WTC11 (cell line): ENCODE data around the gene TNFRSF11A.

Source experiments
- ELF4 ChIP-seq: sonication (generic); formaldehyde crosslinking; IDR thresholded peaks from 2 replicates; pipeline ENCODE4 v1.8.1; 2022; ENCODE audit warnings: low read depth, mild to moderate bottlenecking, moderate library complexity, missing genetic modification reagents
- NFYB ChIP-seq: sonication (generic); formaldehyde crosslinking; conservative IDR thresholded peaks from 2 replicates; pipeline ENCODE4 v1.8.0; 2022; ENCODE audit warnings: low read depth, missing genetic modification reagents
- SP1 ChIP-seq: sonication (generic); formaldehyde crosslinking; conservative IDR thresholded peaks from 2 replicates; pipeline ENCODE4 v1.8.1; 2022; ENCODE audit warnings: missing genetic modification reagents
- ZNF232 ChIP-seq: sonication (generic); formaldehyde crosslinking; IDR thresholded peaks from 2 replicates; pipeline ENCODE4 v1.8.0; 2022; ENCODE audit warnings: mild to moderate bottlenecking, missing genetic modification reagents
- TF ChIP-seq, protein P1 (sequence below): fragments of 200-600 bp; IDR thresholded peaks from 2 replicates; pipeline ENCODE4 v1.8.0; 2022; ENCODE audit warnings: antibody characterized with exemption
- TF ChIP-seq, protein P2 (sequence below): sonication (generic); formaldehyde crosslinking; IDR thresholded peaks from 2 replicates; pipeline ENCODE4 v1.8.1; 2023; ENCODE audit warnings: mild to moderate bottlenecking, moderate library complexity, missing genetic modification reagents
- TF ChIP-seq, protein P3 (sequence below): sonication (generic); formaldehyde crosslinking; IDR thresholded peaks from 2 replicates; pipeline ENCODE4 v1.8.1; 2022; ENCODE audit warnings: missing genetic modification reagents, borderline replicate concordance
- TF ChIP-seq, protein P4 (sequence below): sonication (generic); formaldehyde crosslinking; IDR thresholded peaks from 2 replicates; pipeline ENCODE4 v1.8.1; 2023; ENCODE audit warnings: mild to moderate bottlenecking, missing genetic modification reagents, moderate library complexity

DNA sequence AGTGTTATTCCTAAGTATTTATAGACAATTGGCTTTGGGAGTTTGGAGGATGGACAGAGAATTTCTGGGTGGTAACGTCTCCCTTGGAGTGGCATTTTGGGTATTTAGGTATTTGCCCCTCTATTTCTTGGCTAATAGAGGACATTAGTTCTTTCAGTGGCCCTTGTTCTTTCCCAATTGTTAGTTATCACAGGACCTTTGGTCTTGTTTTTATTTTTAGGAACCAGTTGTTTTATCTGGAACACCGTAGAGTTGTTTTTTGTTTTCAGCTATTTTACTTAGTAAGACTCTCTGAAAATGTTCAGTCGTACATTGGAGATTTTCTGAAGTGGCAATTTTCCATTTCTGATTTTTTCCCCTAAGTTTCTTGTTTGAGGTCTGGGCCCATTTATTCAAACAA, 40.5 kb upstream of the TNFRSF11A start:
- no peak for TF ChIP-seq NFYB
- TF ChIP-seq, protein P1, sequence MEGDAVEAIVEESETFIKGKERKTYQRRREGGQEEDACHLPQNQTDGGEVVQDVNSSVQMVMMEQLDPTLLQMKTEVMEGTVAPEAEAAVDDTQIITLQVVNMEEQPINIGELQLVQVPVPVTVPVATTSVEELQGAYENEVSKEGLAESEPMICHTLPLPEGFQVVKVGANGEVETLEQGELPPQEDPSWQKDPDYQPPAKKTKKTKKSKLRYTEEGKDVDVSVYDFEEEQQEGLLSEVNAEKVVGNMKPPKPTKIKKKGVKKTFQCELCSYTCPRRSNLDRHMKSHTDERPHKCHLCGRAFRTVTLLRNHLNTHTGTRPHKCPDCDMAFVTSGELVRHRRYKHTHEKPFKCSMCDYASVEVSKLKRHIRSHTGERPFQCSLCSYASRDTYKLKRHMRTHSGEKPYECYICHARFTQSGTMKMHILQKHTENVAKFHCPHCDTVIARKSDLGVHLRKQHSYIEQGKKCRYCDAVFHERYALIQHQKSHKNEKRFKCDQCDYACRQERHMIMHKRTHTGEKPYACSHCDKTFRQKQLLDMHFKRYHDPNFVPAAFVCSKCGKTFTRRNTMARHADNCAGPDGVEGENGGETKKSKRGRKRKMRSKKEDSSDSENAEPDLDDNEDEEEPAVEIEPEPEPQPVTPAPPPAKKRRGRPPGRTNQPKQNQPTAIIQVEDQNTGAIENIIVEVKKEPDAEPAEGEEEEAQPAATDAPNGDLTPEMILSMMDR, result no peak
- no peak for TF ChIP-seq ELF4 (CRISPR knock-in tag)
- no peak for TF ChIP-seq SP1 (CRISPR knock-in tag)
- TF ChIP-seq, protein P2, sequence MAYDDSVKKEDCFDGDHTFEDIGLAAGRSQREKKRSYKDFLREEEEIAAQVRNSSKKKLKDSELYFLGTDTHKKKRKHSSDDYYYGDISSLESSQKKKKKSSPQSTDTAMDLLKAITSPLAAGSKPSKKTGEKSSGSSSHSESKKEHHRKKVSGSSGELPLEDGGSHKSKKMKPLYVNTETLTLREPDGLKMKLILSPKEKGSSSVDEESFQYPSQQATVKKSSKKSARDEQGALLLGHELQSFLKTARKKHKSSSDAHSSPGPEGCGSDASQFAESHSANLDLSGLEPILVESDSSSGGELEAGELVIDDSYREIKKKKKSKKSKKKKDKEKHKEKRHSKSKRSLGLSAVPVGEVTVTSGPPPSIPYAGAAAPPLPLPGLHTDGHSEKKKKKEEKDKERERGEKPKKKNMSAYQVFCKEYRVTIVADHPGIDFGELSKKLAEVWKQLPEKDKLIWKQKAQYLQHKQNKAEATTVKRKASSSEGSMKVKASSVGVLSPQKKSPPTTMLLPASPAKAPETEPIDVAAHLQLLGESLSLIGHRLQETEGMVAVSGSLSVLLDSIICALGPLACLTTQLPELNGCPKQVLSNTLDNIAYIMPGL (CRISPR knock-in tag), result no peak
- TF ChIP-seq, protein P3, sequence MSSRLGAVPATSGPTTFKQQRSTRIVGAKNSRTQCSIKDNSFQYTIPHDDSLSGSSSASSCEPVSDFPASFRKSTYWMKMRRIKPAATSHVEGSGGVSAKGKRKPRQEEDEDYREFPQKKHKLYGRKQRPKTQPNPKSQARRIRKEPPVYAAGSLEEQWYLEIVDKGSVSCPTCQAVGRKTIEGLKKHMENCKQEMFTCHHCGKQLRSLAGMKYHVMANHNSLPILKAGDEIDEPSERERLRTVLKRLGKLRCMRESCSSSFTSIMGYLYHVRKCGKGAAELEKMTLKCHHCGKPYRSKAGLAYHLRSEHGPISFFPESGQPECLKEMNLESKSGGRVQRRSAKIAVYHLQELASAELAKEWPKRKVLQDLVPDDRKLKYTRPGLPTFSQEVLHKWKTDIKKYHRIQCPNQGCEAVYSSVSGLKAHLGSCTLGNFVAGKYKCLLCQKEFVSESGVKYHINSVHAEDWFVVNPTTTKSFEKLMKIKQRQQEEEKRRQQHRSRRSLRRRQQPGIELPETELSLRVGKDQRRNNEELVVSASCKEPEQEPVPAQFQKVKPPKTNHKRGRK (CRISPR knock-in tag), result no peak
- TF ChIP-seq, protein P4, sequence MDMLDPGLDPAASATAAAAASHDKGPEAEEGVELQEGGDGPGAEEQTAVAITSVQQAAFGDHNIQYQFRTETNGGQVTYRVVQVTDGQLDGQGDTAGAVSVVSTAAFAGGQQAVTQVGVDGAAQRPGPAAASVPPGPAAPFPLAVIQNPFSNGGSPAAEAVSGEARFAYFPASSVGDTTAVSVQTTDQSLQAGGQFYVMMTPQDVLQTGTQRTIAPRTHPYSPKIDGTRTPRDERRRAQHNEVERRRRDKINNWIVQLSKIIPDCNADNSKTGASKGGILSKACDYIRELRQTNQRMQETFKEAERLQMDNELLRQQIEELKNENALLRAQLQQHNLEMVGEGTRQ (CRISPR knock-in tag), result no peak
- no peak for TF ChIP-seq ZNF232 (CRISPR knock-in tag)
